Fibroblast of gingiva (primary cell): ENCODE data around the gene PLSCR5.

Source experiments
- DNase-seq: peaks from one replicate; pipeline ENCODE4 v3.0.0-alpha.2; 2011; ENCODE audit warnings: low read depth

PLSCR5 gene

DNA sequence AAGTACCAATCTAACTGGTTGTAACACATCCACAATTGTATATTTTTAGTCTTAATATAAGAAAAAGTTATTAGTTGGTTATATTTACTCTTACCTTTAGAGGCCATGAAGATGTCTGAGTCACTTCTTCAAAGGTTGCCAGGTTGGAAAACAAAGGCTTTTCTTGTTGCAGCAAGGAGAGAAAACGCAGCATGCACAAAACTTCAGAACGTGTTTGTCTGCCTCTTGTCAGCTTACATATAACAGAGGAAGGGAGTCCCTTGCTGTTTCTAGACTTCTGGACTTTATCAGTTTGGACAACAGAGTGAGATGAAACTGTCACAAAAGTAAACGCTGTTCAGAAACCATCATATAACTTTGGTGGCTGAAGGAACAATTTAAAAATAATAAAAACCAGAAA, at the start of gene PLSCR5:
TSS of gene PLSCR5 (minus strand) at position 241 of the 400 bp plus-strand sequence. CDS start at position 107, 134 bp downstream.
- DNase-seq, result no peak

- no peak for DNase-seq
These were observed 48.8 kb upstream of the PLSCR5 start for GRCh38 chr3:146653978-146654377.

- peak; percentile 28 for DNase-seq
These were observed 45.7 kb upstream of the PLSCR5 start for GRCh38 chr3:146650691-146651442.

DNA sequence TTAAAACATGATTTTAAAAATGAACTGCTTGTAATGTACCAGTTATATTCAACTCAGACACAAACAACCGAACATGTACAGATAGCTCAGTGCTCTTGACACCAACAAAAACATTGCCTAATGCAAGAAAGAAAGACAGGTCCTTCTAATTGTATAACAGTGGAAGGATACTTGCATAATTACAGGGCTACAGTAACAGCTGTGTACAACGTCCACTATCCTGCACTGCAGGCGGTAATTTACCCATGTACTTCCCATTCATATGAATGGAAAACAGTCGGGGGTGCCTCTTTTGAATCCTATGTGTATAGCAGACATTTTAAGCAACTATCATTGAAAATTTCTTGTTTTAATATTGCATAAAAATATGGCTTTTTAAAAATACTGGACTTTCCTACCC, 41.1 kb upstream of the PLSCR5 start:
- peak; percentile 46 for DNase-seq

DNA sequence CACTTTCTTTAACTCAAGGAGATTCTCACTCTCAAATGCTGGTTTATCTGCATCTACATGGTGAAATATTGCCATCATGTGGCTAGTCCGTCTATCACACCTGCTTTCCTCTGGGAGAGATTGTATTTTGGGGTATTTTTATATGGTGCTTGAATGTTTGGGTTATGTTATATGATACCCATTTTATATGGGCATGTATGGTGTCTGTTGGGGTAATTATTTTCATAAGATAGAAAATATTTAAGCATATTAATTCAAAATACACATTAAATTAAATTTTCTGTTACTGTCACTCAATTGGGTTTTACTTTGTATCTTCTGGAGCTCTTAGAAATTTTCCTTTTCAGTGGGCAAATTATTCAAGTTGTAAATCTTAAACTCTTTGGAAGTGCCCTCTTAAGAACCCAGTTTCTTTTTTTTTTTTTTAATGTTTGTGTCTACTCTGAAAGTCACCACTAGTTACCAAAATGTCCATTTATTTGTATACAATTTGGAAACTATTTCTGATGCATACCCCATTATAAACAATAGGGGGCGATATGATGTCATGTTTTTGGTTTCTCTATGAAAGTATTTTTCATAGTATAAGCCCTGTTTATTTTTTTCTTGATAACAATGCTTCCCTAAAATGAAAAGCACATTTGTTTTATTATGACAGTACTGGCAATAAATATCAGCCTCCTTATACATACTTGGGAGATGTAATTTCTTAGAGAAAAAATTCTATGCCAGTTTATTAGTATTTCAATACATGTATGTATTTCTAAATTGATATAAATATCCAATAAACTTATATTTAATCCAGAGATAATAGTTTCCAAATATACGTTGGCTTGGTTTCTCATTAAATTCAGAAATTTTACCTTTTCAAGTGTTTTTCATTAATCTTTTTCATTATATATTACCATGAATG, 36.1 kb upstream of the PLSCR5 start:
- peak; percentile 42 for DNase-seq

GRCh38 chr3:146640361-146640760, 35.2 kb upstream of the PLSCR5 start:
- DNase-seq, result no peak

DNA sequence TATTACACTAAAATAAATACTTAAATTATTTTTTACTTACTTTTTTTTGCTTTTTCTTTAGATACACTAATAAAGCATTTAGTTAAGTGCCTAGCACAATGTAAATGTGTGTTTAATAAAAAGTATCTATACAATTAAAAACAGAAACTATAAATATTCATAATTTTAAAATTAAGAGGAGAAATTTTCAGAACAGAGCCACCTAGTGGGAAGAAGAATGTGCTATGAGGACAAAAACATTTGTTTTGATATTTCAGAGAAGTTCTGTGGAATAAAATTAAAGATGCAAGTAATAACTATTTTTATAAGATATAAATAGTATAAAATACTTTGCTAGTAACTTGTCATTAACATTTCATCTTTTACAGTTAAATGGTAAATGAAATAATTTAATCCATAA, 33.6 kb upstream of the PLSCR5 start:
- no peak for DNase-seq

- no peak for DNase-seq
These were observed 32.7 kb upstream of the PLSCR5 start for GRCh38 chr3:146637871-146638270.

- no peak for DNase-seq
These were observed 31.7 kb upstream of the PLSCR5 start for GRCh38 chr3:146636881-146637280.

- DNase-seq, result no peak
These were observed 29.2 kb upstream of the PLSCR5 start for GRCh38 chr3:146634346-146634745.

DNA sequence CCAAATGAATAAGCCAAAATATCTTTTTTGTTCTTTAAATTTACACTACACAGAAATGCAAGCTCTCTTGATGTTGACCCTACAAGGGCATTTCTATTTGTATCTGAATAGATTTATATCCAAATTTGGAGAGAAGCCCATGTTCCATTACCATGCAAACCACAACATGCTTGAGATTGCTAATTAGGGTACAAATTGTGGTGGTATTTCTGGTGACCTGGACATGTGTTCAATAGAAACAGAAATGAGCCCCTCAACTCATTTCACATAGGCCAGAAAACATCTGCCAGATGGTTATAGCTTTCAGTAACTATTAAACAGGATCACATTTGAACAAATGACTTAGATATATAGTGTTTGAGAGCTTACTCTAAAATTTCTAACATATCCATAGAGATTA, 23.5 kb upstream of the PLSCR5 start:
- no peak for DNase-seq

DNA sequence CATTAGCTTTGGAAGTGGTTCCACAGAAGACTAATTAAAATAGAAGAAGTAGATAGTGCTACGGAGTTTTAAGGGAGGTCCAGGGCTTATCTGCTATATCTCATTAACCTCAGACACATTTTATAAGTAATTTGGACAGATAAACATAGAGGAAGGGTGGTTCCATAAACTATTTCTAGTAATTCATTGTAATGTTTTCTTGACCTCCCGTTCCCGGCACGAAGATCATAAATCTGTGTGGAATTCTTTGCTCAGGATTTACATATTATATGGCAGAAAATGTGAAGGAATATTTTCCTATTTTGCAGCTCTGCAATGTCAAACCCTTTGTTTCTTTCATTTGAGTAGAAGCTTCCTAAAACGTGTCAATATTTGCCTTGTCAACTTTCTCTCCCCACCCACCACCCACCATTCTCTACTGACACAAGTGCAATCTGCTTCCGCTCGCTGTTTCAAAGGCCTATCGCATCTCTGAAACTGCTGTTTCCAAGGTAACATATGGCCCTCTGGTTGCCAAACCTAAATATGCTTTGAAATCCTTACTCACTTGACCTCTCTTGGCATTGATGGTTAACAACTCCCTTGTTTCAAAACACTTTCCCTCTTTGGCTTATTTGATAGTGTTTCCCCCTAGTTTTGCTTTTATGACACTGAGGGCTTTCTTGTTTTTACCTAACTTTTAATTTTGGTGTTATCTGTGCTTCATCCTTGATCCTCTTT, 21.4 kb upstream of the PLSCR5 start:
- no peak for DNase-seq

DNA sequence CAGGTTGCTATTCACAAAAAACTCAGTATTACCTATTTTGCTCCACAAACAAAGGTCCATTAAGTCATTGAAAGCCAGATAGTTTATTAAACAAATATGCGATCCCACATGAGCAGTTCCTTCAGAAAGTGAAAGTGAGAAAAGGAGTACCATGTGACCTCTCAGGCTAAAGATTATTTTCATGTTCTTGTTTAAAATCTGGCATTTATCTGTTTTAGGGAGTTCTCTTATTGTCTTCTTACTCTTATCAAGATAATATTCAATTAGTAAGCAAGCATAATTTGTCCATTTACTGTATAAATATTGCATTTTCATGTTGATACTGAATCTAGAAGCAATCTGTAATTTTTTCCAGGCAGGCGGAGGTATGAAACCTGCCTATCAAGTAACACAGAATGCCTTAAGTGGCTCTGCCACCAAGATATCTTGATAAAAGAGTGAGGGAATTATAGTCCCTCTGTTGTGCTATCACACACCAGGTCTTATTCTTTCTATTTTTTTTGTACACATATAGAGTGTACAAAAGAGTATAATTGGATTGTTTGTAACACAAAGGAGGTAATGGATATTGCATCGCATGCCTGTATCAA, 20.1 kb upstream of the PLSCR5 start:
- DNase-seq, result peak; percentile 3

- no peak for DNase-seq
These were observed 16.6 kb upstream of the PLSCR5 start for GRCh38 chr3:146621723-146622122.

DNA sequence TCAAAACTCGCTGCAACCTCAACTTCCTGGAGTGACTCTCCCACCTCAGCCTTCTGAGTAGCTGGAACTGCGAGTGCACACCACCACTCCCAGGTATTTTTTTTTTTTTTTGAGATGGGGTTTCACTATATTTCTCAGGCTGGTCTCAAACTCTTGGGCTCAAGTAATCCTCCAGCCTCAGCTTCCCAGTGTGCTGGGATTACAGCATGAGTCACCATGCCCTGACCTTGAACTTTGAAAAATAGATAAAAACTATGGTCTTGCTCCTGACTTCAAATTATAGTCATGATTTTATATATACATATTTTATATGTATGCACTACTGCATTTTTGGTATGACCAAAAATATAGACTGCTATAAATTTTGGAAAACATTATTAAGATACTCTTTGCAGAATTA, 6.9 kb upstream of the PLSCR5 start:
- no peak for DNase-seq

DNA sequence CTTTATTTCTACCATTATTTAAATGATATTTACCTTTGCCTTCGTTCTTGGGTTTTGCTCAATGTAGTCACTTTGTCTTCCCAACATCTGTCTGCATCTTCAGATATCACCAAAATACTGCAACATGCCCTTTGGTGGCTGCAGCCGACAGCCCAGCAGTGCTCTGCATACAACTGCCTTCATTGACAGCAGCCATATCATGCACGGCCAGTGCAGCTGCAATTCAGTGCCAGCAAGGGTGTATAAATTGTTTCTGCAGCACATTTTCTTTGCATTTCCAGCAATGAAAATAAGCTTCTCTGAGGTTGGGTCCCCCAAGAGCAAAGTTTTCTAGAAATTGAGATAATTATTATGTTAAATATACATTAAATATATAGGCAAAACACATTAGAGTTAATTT, 6.0 kb upstream of the PLSCR5 start:
- DNase-seq, result no peak

- no peak for DNase-seq
These were observed 6.6 kb downstream of the PLSCR5 start for GRCh38 chr3:146598535-146598934.

DNA sequence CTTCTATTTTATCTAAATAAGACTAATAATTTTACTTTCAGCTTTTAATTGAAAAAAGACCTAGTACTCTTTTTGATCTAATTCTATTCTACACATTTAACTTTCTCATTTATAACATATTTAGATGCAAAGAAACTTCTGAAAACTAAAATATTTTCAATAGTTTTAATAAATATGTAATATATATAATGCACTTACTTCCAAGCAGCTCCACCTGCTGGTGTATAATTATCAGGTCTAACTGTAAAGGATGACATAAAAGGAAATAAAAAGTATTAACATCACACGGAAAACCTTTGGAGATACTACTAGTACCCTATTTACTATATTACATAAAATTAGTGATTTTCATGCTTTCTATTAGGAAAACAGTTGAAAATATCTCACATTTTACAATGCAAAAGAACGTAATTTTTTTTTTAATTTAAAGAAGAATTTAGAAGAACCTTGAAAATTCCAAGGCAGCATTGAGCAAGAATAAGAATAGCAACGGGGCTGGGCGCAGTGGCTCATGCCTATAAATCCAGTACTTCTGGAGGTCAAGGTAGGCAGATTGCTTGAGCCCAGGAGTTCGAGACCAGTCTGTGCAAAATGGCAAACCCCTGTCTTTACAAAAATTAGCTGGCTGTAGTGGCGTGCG, 10.2 kb downstream of the PLSCR5 start:
- no peak for DNase-seq

GRCh38 chr3:146593776-146594175, 11.4 kb downstream of the PLSCR5 start:
- DNase-seq, result no peak

DNA sequence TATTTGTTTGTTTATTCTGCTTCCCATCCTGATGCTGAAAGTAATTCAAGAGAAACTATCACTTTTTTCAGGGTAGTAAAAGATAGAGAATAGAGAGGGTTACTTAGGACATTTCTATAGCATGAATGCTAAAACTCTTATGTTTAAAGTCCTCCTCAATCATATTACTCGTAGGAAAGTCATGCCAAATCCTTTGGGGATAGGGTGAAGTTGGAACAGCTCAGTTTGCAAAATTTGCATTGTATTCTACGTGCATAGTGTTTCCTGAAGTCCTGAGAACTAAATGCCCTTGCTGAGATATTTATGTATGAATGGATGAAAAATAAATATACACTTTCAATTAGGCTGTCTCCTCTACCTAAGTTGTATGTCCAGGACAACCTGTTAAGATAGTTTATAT, 14.6 kb downstream of the PLSCR5 start:
- DNase-seq, result peak; percentile 22

DNA sequence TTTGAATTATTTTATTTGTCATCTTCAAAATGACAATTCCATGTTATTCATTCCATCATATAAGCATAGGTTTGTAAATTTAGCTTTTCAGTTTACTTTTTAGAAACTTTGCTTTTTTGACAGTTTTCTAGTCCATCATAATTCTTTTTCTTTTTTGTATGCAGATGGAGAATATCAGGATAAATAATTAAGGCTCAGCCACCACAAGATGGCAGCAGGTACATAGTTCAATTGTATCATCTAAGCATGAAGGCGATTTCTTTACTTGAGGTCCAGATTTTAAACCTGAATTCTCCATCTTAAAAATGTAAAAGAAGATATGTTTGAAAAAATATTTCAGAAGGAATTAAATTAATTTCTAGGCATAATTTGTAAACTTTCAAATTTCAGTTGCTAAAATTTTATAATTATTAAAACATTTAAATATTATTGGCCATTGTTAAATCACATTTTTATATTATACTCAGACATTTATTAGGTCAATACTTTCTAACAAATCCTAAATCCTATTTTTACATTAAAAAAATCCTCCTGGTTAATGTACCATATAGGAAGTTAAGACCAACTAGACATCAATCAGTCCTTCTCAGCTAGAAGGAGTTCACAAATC, 15.1 kb downstream of the PLSCR5 start:
- DNase-seq, result peak; percentile 48
